HG02870 (cell line): ENCODE measurements around the gene LCA5L.
A peak's percentile ranks its signal among the peaks of the same experiment; 100 is the strongest.

Experiments
- ATAC-seq: cut with Tn5 transposase; IDR thresholded peaks from one replicate; pipeline ENCODE4 v1.9.1; 2021; ENCODE audit warnings: mild to moderate bottlenecking, moderate library complexity; ENCODE audit not compliant: unreplicated experiment

LCA5L gene

DNA sequence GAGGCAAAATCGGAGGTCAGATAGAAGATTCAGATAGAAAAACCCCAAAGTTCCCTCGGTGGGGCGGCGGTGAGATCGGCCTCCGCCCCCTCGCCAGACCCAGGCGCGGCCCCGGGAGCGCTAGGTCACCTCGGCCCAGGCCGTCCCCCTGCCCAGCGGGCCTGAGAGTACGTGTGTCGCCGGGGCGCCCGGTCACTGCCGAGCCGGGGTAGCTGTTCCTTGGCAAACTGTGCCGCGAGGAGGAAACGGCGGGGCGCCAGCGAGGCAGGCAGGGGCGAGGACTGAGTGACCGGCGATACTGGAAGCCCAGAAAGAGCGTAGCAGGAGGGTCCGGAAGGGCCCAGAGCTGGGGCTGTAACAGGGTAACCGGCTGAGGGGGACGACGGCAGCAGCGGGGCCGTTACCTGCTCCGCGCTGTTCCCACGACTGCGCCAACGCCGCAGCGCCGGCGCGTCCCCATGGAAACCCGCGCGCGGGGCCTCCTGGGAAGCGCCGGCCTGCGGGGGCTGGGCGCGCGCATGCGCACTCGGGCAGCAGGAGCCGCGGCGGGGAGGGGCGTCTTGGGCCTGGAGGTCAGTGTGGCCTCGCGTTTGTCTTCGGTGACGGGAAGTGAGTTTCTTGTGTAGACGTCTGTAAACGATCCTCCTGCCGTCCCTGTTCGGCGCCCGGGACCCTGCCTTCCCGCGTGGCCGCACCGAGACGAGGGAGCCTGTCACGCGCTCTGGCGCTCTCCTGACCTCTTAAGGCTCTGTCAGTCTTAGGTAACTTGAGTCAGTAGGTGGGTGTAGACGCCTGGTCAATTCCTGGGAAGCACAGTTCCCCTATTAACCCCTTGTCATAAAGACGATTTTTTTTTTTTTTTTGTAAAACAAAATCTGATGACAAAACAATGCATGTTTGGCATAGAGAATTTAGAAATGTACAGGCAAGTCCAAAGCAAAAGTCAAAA is at the start of gene LCA5L:
TSS of gene LCA5L (minus strand) at position 458 of the 949 bp plus-strand sequence. CDS start 17,285 bp downstream, outside the sequence.
- ATAC-seq, result peak; percentile 85

DNA sequence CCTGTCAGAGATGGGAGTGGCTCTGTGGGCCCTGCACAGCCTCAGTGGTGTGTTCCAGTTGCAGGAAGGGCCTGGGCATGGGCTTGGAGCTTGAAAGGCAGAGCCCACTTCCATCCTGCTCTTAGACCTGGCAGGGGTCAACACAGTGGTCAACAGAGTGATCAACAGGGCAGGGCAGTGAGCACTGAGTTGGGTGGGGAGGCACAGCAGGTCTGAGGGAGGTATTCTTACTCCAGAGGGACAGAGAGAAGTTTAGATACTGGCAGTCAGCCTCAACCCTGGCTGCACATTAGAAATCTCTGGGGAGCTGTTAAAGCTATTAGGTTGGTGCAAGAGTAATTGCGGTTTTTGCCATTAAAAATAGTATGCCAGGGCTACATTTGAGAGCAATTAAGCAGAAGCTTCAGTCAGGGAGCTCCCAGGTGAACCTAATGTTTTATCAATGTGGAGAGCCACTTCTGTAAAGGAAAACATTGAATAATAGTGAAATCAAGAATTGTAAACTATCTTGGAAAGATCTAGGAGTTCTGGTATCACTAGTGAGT is 43.9 kb upstream of the LCA5L start:
- no peak for ATAC-seq

- ATAC-seq, result no peak
These were observed 39.2 kb upstream of the LCA5L start for GRCh38 chr21:39484711-39485276.

- ATAC-seq, result no peak
These were observed 38.3 kb upstream of the LCA5L start for GRCh38 chr21:39483917-39484316.

DNA sequence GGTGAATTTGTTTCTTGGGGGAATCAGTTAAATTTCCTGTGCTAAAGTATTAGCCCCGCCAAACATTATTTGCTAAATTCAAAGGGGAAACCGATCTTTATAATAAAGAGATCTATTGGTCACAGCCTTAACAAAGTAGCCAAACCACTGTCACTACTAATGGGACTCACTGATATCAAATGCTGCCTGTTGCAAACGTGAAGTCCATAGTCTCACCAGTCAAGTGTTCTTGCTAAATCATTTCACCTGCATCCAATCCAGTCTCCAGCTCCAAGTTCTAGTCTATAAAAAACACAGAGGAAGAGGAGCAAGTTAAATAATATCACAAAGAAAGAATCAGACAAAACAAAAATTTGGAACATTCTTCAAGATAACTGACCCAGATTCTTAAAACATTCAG is 36.3 kb upstream of the LCA5L start:
- no peak for ATAC-seq

DNA sequence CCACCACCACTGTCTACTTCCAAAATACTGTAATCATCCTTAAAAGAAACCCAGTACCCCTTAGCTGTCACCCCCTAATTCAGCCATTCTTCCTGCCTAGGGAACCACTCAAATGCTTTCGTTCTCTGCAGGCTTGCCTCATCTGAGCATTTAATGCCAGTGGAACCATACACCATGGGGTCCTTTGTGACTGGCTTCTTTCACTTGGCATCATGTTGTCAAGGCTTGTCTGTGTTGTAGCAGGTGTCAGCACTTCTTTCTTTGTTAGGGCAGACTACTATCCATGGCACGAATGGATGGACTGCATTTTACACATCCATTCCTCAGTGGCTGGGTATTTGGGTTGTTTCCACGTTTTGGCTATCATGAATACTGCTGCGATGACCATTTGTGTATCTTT is 34.7 kb upstream of the LCA5L start:
- no peak for ATAC-seq

DNA sequence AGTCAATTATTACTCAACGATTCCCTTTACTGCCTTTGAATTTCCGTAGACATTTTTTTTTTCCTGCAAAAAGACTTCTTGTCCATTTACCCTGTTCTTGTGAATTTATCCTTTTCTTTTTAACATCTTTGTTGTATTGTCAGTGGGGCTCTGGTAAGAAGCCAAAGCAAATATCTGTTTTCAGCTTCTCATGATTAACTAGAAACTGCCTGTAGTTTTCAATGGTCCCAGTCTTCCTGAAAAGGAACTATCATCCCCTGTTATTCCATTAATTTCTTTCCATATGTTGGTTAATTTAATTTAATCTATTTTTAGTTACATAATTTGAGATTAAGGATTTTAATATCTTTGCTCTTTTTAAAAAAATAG is 34.2 kb upstream of the LCA5L start:
- ATAC-seq, result no peak

- no peak for ATAC-seq
These were observed 33.7 kb upstream of the LCA5L start for GRCh38 chr21:39479164-39479813.

DNA sequence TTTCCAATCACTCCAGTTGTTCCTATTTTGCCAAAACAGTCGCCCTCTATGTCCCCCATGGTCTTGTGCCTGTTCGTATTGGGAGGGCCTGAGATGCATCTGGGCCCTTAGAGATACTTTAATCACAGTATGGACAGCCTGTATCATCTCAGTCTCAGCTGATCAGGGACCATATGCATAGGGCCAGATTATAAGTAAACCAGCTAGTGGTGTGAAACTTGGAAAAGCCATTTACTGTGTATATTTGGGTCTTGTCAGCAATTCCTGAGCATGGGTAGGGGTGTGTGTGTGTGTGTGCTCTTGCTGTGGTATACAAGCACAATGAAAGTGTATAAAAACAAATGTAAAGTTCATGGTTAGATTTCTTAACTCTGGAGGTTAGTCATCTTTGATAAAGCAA is 29.0 kb upstream of the LCA5L start:
- no peak for ATAC-seq

DNA sequence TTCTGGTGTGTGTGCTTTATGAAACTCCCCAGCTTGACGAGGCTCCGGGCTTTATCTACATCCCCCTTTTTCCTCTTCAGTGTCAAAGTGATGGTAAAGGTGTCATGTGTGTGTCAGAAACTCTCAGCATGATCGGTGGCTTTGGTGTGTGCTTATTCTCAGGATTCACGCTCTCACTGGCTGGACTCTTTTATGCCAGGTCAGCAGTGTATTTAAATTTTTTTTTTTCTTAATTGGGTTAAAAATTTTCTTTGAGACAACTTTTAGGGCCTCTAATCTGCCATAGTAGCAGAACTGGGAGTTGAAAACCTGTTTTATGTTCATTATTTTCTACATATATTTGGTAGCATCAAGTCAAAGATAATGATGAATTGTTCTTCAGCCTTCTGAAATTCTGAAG is 27.2 kb upstream of the LCA5L start:
- ATAC-seq, result no peak

GRCh38 chr21:39471598-39471997 is 26.0 kb upstream of the LCA5L start:
- ATAC-seq, result no peak

- ATAC-seq, result no peak
These were observed 23.0 kb upstream of the LCA5L start for GRCh38 chr21:39468559-39468958.

GRCh38 chr21:39467746-39468145 is 22.2 kb upstream of the LCA5L start:
- ATAC-seq, result no peak

DNA sequence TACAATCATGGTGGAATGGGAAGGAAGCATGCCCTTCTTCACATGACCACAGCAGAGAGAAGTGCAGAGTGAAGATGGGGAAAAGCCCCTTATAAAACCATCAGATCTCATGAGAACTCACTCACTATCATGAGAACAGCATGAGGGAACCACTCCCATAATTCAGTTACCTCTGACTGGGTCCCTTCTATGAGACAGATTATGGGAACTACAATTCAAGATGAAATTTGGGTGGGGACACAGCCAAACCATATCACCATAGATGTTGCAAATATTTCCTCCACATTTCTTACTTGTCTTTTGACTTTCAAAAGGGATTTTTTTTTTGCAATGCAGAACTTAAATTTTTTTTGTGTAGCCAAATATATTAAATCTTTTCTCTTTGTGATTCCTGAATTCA is 21.0 kb upstream of the LCA5L start:
- ATAC-seq, result no peak

DNA sequence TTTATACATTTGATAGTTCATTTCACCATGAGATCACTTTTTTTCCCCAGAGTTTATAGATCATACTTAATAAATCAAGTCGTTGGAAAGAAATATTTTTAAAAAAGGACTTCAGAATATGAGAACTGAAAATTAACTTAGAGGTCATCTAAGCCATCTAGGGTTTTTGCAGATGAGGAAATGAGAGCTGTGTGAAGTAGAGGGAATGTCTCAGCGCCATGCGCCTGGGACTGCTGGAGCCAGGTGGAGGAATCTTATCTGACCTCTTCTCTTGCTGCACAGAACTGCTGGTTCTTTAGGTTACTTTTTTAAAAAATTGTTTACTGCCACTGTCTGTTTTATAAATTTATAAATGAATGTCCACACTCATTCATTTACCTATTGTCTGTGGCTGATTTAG is 17.7 kb upstream of the LCA5L start:
- no peak for ATAC-seq

DNA sequence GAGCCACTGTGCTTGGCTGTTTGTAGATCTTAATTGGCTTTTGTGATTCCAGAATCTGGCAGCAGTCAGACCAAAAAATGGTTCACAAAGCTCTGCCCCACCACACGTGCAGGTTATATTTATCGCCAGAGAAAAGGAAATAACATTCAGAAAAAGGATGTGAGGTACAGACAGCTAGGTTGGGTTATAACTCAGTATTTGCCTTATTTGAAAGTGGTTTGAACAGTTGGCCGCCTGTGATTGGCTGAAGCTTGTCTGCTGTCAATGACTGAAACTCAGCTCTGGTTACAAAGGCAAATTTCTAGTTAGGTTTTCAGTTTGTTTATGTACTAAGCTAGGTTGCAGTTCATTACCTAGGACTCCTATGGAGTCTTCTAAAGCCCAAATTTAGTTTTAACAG is 15.8 kb upstream of the LCA5L start:
- peak; percentile 47 for ATAC-seq

DNA sequence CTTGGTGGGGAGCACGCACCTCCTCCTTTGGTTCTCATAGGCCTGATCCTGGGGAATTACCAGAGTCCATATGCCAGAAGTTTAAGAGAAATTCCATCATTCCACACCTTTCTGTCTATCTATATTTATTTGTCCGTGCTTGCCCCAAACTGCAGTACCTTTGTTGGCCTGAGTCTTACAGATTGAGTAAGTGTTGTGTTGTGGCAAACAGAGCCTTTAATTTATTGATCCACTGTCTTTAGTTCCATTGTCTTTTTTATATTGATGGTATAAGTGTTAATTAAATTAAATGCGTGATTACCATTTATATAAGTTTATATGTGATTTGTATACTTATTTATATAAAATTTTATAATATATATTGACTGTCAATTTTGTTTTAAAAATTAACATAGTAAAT is 11.1 kb upstream of the LCA5L start:
- ATAC-seq, result no peak

DNA sequence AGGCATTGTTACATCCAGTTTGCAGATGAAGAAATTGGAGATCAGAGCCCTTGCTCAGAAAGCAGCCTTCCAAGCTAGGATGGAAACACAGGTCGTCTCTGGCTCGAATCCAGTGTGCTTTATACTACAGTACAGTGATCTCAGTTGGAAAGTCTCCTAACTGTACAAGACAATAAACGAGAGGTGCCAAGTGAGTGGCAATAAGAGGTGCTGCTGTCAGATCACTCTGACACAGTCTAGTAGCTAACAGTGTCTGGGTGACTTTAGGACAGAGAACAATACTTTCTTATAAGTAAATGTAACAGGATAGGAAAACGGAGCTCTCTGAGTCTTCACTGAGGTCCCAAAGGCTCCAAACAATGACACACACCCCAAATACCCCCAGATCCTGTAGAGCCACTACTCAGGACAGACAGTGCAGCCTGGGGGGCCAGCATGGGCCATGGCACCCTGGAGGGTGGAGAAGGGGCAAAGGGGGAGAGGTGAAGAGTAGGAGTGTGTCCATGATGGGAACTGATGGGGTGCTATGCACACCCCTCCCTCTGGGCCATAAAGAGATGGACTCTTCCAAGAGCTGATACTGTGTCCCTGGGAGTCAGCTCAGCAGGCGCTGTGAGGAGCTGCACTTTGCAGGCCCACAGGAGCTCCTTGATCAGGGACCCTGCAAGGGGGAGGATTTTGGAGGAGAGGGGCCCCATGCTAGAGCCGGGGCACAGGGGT is 9.5 kb upstream of the LCA5L start:
- ATAC-seq, result no peak

GRCh38 chr21:39453571-39454179 is 8.1 kb upstream of the LCA5L start:
- no peak for ATAC-seq

DNA sequence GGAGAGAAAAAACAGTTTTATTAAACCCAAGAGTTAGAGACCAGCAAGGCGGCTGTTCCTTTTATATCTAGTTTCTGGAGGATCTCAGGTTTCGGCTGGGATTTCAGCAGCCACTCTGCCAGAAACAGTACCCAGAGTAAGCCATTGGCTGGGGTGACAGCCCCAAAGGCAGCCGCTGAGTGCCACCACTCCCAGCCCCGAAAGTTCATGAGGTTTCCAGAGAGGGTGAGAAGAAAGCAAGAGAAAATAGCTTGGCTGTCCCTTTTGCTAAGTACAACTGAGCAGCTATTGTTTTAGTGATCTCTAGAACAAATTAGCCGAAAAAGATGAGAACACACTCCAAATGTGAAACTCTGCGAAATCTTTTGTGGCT is 7.4 kb upstream of the LCA5L start:
- no peak for ATAC-seq
